GM19395 (cell line): ENCODE data around the gene GTF3C1.

Experiments
- ATAC-seq: cut with Tn5 transposase; IDR thresholded peaks from one replicate; pipeline ENCODE4 v1.9.1; 2021; ENCODE audit warnings: mild to moderate bottlenecking, moderate library complexity; ENCODE audit not compliant: unreplicated experiment

The GTF3C1 gene

DNA sequence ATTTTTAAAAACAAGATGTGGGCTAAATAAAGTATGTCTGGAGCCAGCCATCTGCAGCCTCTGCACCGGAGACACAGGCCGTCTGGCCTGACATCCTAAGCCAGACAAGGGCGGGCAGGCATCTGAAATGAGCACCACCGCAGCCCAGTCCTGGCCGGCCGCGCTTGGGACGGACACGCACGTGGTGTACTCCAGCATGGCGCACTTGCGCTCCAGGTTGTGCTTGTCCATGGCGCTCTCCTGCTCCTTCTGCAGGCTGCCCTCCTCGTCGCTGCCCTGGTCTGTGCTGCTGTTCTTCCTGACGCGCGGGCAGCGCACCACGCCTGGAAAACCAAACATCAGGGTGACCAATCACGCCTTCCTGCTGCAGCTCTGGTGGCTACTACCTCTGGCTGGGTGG lies 60.3 kb downstream of the GTF3C1 start:
- no peak for ATAC-seq

DNA sequence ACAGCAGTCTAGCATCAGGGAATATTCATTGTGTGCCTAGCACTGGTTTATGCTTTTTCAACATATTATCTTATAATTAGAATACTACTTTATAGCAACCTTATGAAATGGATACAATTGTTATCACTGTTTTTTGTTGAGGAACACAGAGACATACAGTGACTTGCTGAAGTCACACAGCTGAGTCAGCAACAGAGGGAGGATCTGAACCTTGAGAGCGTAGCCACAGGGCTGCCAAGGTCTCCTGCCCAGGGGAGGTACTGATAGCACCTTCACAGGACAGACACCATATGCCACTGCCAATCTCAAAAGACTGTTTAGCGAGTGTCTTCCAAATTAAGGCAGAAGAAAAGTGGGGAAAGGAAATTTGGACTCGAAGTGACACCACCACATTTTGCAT lies 63.0 kb downstream of the GTF3C1 start:
- no peak for ATAC-seq

DNA sequence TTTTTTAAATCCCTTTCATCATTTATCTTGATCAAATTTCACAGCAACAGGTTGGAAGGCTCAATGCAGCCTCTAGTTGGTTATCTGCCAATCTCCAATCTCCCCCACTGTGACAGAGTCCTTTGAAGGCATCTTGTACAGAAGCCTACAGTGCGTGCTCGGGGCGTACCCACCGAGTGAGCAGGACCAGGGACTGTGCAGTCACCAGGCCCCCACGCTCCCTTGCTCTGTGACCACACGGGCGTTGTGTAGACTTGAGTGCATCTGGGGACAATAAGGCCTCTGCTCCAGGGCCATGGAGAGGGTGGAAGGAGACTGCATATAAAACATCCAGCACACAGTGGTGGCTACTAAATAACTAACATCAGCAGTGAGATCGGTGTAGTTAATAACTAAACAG lies 63.4 kb downstream of the GTF3C1 start:
- ATAC-seq = no peak

DNA sequence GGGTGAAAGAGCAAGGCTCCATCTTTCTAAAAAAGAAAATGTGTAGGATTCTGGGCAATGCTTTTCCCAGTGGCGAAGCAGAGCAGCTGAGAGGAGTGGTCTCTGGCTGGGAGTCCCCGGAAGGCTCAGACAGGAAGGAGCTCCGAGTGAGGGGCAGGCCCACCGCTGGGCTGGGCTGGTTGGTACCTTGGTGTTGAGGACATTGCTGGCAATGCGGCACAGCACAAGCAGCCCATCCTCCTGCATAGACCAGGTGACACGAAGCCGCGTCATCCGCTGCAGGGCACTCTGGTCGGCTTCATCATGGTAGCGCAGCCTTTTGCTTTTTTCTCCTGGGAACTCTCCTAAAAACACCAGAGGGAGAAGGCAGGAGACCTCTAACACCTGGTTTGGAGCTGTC lies 63.9 kb downstream of the GTF3C1 start:
- no peak for ATAC-seq

DNA sequence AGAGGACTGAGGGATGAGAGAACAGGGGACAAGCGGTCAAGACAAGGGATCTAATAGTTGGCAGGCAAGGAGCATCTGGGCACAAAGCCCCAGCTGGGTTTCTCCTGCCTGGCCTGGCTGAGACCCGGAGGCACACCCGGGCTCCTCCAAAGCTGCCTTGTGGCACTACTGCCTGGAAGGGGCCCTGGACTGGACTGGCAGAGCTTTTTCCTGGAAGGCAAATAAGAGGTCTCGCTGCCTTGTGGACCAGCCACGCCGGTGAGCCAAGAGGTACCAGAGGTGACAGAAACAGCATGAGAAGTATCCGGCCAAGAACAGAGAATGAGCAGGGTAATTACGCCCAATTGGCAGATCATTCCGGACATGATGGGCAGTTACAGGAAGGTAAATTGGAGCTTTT lies 64.6 kb downstream of the GTF3C1 start:
- no peak for ATAC-seq

DNA sequence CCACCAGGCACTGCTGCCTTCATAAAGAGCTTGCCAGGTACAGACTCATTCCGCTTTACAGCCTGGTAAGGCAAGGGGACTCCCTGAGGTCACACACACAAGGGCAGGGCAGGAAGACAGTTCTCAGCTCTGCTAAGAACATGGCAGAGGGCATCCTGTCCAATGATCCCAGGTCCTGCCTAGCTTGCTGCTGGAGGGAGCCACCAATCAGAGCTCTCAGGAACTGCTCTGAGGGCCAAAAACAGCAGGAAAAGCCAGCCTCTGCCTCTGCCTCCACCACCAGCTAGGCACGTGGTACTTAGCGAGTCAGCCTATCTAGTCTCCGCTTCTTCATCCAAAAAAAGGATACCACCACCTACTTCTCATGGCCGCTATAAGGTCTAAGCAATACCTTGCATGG lies 66.1 kb downstream of the GTF3C1 start:
- ATAC-seq = no peak

DNA sequence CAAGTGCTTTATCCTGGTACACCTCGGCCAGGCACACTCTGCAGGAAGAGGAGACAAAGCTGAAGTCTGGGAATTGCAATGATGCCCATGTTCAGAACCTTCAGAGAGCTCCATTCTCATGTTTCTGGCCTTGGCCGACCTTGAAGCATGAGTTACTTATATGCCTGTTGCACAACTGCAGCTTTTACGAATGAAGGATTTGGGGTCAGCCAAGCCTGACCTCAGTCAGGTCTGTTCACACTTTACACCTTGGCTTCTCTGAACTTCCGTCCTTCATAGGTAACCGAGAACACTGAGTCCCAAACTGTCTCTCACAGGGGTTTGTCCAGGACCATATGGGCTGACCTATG lies 66.7 kb downstream of the GTF3C1 start:
- no peak for ATAC-seq

DNA sequence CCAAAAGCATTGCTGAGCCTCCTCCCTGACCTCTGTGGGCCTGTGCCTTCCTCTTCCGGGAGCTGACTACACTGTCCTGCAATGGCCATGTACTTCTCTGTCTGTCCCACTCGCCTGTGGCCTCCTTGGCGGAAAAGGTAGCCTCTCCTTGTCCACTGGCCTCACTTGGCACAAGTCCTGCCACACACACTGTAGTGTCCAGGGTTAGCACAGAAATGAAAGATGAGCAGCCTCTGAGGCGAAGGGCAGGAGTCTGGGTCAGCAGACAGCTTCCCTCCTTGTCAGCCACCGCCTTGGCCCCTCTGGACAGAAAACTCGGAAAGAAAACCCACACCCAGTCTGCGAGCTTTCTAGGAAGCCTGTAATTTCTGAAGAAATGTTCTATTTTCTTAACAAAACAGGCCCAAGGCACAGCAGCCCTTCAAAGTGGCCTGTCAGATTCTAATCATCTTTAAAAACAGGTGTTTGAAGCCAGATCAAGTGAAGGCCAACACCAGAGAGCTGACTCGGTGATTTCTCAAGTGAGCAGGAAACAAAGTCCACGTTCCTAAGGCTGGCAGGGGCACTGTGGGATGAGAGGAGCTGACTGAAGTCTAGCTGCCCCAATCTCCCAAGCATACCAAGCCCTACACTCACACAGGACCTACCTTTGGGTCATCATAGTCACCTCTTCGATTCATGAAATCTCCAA lies 67.2 kb downstream of the GTF3C1 start:
- no peak for ATAC-seq

DNA sequence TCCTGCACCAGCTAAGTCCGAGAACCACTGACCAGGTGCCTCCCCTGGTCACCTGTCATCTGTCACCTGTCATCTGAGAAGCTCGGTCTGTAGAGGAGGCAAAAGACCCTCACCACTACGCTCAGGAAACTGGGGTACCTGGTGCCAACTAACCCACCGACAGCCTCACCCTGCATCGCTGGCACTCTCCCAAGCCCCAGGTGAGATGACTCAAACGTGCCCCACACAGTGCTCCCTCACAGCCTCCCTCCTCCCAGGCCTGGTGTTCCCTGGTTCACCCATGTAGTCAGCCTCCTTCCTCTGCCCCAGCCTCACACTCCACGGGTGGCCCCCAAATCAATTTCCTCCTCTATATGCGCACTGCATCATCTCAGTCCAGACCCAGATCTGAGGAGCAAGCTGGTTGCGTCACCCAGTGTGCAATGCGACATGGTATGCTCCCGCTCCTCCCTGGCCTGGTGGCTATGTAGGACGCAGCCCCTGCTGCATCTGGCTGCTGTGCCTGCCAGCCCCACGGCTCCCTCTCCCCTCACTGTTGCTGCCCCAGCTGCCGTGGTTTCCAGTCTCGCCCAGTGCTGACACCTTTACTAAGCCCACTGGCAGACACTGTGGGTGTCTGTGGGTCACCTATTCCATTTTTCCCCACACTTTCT lies 68.3 kb downstream of the GTF3C1 start:
- ATAC-seq = no peak

DNA sequence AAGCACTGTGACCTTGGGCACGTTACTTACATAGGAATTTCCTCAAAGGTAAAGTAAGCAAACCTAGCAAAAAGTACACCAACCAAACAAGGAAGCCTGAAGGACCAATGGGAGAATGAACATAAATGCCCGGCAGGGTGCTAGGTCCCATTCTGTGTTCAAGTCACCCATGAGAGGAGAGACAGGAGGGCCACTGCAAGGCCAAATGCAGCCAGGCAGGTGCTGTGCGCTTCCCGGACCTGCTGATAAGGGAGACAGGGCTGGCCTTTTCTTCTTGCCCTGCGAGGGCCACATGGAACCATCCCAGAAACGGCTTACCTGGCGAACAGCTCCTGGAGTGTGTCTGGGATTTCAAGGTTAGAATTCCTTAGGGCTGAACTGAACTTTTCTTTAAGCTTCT lies 69.0 kb downstream of the GTF3C1 start:
- ATAC-seq = no peak

DNA sequence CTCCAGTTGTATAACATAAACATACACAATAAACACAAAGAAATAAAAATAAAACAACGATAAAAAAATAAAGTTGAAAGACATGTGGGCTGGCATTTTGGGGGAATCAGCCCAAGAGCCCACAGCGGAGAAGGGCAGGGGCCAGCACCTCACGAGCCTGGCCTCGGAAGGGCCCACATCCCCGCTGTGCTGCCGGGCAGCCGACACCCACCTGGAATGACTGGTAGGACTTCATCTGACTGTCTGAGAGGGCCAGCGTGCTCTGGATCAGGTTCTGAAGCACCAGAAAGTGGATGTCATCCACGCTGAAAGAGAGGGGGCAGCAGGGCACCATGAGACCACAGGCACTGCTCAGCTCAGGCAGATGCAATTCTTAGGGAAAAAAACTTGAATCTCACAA lies 73.5 kb downstream of the GTF3C1 start:
- no peak for ATAC-seq

DNA sequence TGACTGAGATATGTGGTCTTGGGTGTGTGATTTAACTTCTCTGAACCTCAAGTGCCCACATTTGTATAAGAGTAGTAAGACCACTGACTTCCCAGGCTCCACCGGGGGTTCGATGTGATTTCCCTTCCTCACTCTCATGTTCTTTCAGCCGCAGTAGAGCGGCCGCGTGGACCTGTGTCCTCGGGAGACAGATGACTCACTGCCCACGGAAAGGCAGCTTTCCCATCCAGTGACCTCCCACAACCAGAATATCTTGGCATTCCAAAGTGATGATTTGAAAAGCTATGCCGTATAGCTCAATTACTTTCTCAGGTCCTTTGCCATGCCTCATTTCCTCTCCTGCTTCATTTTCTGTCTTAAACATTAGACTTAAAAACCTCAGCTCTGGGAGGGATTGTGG lies 74.2 kb downstream of the GTF3C1 start:
- ATAC-seq = no peak

DNA sequence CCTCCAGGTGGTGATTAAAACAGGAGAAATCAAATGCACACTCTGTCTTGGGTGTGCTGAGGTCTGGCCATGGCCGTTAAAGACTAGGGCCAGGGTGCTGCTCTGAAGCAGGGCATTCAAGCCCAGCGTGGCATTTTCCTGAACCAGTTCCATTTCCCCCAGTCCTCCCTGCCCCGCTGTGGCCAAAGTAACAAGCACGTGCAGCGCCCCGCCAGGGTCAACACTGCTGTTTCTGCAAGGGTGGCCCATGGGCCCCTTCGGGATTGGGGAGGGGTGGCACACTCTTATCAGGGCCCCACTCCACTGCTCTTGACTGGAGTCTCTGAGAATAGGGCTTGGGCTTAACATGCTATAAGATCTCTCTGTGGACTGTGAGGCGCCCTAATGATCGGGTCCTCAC lies 74.8 kb downstream of the GTF3C1 start:
- ATAC-seq = no peak

DNA sequence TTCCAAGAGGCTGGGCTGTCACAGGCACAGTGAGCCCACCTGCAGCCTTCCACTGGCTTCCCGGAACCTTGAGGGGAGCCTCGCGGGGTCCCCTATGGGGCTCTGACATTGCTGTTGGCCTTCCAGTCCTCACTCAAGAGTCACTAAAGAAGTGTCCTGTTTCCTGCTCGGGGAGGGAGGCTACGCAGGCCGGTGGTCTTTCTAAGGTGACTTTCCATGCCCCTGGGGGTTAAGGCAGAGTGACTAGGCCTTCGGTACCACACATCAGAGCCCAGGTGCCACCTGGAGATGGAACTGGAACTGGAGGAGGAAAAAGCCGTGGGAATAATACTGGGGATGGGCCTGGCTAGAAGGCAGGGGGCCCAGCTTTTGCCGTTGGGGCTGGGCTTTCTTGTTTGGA lies 75.7 kb downstream of the GTF3C1 start:
- no peak for ATAC-seq

DNA sequence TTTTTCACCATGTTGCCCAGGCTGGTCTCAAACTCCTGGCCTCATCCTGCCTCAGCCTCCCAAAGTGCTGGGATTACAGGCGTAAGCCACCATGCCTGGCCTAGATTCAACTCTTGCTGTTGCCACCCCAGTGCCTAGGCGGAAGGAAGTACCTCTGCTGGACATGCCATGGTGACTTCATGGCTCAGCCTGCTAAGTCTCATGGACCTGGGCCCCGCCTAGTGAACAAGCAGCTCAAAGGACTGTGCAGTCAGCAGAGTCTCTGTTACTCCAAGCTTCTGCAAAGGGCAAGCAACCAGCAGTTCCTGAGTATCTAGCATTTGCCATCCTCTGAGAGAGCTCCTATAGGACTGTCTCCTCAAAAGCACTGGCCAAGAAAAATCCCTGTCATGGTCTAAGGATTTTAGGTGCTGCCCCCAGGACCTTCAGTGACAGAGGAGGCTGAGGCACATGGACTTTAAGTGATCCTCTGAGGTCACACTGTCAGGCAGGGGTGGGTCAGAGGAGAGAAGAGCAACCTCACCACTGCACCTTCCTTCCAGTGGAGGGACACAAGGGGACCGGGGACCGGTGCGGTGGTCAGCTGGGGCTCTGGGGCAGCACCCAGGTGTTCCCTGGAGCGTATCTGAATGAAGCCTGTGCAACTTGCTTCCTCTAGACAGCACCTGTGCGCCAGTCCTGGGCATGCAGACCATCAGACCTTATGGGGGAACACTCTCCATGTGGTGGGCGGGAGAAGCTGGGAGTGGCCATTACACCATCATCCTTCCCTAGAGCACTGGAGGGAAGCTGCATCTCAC lies 76.4 kb downstream of the GTF3C1 start:
- ATAC-seq = no peak

DNA sequence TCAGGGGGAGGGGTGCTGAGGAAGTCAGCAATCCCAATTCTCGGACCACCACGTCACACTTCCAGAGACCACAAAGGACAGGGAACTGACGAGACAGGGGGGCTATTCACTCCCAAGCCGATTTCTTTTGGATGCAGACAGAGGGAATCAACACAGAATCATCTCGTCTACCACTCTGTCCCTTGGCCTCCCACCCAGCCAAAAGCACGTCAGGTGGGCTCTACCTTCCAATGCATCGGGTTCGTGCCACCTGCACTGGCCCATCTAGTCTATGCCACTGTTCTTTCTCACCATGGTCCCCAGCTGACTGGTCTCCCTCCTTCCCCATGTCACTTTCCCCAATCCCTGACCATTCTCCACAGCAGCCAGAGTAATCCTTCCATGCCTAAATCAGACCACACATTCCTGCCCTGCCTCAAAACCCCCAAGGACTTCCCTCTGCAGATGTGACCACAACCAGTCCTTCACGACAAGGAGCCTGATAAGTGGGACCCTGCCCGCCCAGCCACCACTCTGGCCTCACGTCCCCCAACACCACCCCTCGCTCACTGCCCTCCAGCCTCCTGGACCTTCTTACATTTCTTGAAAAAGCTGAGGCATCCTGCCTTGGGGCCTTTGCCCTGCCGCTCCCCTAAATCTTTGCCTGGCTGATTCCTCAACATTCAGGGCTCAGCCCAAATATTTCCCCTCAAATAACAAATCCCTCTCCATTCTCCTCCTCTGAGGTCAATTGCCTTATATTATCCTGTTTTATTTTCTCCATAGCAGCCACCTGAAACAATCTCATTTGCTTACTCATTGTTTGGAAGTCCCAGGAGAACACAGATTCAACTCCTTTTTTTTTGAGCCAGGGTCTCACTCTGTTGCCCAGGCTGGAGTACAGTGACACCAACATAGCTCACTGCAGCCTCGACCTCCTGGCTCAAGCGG lies 77.4 kb downstream of the GTF3C1 start:
- ATAC-seq = no peak

DNA sequence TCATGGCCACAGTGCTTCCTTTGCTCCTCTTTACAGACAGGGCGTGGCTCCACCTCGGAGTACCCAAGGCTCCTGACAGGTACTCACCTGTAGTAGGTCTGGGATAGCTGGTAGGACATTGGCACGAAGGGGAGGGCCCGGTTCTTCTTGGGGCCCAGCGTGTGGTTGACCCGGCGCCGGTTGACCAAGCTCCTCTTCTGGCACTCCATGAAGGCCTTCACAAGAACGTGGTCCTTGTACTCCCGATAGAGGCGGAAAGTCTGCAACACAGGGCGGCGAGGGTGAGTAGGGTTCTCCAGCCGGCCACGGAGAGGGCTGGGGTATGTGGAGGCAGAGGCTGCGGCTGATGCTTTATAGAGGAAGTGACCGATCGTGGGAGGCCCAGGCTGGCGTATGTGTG lies 78.1 kb downstream of the GTF3C1 start:
- ATAC-seq = no peak

DNA sequence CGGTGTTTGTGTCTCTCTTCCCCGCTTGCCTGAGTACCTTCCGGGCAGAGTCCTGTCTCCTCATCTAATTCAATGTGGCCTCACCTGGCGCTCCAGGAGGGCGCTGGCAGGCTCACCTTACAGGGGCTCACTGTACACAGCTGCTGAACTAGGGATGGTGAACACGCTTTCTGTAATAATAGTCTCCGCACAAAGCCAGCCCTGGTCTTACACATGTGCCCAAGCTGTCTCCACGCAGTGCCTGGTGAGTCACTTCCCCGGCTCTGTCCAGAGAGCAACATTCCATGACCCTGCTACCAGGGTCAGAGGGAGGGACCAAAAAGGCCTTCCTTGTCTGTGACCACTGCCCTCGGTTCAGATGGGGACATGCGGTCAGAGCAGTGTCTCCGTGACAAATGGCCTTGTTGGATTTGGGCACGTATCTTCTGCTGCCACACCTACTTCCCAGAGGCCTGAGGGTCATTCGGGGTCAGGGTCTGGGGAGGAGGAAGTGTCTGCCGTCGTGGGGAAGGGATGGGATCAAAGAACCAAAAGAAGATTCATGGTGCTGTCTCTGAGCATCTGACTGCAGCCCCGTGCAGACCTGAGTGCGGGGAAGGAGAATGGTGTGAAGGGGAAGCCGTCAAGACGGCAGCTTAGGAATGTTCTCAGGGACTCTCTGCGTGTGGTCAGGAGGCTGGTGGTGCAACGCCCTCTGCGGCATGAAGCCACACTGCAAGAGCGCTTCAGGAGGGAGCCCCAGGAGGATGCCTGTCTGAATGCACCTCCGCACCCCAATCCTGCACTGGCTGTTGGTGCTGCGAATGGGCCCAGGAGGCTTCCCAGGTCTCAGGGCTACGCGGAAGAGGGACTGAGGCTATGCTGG lies 78.9 kb downstream of the GTF3C1 start:
- ATAC-seq = no peak

DNA sequence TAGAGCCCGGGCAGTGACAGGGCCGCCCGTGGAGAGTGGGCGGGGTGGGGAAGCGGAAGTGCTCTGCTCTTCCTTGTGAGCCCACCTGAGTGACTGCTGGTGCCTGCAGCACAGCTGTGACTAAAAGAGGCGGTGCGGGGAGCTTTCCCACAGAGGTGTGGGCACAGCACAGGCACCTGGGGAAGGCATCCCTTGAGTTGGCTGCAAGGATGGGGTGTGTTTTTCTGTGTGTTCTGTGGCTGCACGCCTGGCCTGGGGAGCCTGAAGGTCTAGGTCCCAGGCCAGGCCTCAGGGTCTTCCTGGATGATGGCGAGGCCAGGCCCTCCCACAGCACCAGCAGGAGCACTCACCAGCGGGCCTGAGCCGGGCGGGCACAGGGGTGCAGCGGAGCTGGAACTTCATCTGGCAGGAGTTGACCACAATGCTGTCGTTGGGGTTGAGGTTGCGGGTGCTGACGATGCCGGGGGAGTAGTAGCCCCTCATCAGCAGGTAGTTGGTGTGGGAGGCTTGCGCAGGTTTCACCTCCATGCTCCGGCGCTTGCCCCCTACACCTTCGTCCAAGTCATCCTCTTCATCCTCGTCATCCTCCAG lies 80.7 kb downstream of the GTF3C1 start:
- ATAC-seq = no peak

DNA sequence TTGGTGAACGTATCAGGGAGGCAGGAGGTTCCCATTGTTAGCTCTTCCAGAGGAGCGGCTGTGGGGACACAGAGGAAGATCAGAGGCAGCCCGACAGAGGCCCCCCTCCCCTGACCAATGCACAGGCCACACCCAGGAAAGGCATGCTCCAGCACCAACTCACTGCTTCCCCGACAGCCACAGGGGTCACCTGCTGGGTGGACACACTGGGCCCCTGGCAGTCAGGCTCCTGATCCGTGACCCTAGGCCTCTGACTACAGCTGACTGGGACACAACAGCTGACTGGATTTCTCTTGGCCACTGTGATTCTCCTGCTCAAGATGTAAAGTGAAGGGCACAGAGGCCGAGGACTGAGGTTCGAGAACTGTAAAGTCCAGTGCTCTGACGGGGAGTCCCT lies 84.2 kb downstream of the GTF3C1 start:
- no peak for ATAC-seq
